ENCODE data around the gene NDUFA11.

NDUFA11 gene

GRCh38 chr19:5903624-5904351 lies at the start of gene NDUFA11:
TSS of gene NDUFA11 (minus strand) at chr19:5903790. CDS start at chr19:5903708, 82 bp downstream.
- peak; percentile 95 to 98 for DNase-seq (ENCODE audit: low read depth in 2 of 2)

GRCh38 chr19:5953030-5953589 lies 49.5 kb upstream of the NDUFA11 start:
- DNase-seq (ENCODE audit: low read depth in 2 of 2), result no peak

GRCh38 chr19:5952193-5953029 lies 48.8 kb upstream of the NDUFA11 start:
- DNase-seq (ENCODE audit: low read depth in 2 of 2), result no peak

- no peak for DNase-seq (ENCODE audit: low read depth in 2 of 2)
Measured at GRCh38 chr19:5951338-5951861, 47.8 kb upstream of the NDUFA11 start.

- no peak for DNase-seq (ENCODE audit: low read depth in 2 of 2)
Measured at GRCh38 chr19:5950741-5951140, 47.2 kb upstream of the NDUFA11 start.

- DNase-seq (ENCODE audit: low read depth in 2 of 2), result no peak
Measured at GRCh38 chr19:5949792-5950305, 46.3 kb upstream of the NDUFA11 start.

GRCh38 chr19:5948752-5949564 lies 45.4 kb upstream of the NDUFA11 start:
- no peak for DNase-seq (ENCODE audit: low read depth in 2 of 2)

- DNase-seq (ENCODE audit: low read depth in 2 of 2), result no peak
Measured at GRCh38 chr19:5947435-5947834, 43.8 kb upstream of the NDUFA11 start.

- DNase-seq (ENCODE audit: low read depth in 2 of 2), result no peak
Measured at GRCh38 chr19:5943623-5944022, 40.0 kb upstream of the NDUFA11 start.

- no peak for DNase-seq (ENCODE audit: low read depth in 2 of 2)
Measured at GRCh38 chr19:5943045-5943444, 39.5 kb upstream of the NDUFA11 start.

- no peak for DNase-seq (ENCODE audit: low read depth in 2 of 2)
Measured at GRCh38 chr19:5941673-5942072, 38.1 kb upstream of the NDUFA11 start.

DNA sequence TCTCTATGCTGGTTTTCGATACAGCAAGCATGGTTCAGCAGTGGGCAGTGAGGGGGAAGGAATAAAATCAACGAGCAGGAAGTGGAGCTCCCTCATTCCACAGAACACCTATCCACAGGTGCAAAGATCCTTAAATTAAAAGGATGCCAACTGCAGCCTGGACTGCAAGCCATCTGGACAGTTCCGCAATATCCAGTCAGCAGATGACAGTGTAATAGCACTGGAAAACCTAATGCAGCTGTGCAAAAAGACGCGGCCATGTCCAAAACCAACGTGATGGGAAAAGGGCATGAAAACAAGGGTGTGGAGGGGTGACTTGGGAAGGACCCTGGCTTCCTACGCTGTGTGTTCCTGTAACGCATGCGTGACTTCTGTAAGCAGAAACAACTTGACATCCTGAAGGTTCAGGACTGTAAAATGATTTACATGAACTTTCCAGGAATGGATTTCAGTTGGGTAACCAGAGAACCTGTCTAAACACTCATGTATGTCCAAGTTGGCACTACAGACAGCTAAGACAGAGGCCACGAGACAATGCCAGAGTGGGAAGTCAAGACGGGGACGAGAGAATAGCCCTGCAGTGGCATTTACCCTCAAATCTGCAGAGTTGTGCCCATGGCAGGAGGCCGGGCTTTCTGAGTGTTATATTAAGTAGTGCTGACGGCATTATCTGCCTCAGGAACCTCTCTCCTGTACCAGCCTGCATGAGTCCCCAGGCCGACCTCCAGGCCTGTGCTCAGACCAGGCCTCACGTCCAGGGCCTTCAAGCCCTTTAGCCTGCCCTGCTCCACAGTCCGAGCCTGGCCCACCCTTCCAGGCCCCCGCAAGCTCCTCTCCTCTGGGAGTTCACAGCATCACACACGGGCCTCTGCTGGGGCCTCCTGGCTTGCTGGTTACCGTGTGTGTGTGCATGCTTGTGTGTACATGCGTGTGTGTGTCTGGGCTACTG lies 36.9 kb upstream of the NDUFA11 start:
- no peak for DNase-seq (ENCODE audit: low read depth in 2 of 2)

DNA sequence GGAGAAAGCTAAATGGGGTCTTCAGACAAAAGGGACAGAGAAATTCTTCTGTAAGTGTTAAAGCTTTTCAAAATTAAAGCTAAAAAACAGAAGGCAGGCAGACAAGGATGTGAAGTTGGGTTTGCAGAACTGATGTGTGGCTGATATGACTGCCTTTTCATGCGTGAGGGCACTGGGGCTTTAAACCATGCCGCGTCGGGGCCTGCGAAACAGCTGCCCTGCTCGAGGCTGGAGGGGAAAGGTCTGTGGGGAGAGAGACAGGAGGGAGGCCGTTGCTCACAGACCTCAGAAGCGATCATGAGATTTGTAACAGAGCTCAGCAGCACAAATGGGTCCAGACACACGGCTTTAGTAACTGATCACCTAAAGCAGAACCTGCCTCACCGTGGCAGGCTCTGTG lies 34.0 kb upstream of the NDUFA11 start:
- DNase-seq (ENCODE audit: low read depth in 2 of 2), result no peak

- DNase-seq (ENCODE audit: low read depth in 2 of 2), result no peak
Measured at GRCh38 chr19:5936292-5936592, 32.7 kb upstream of the NDUFA11 start.

- DNase-seq (ENCODE audit: low read depth in 2 of 2), result no peak
Measured at GRCh38 chr19:5935473-5936291, 32.1 kb upstream of the NDUFA11 start.

DNA sequence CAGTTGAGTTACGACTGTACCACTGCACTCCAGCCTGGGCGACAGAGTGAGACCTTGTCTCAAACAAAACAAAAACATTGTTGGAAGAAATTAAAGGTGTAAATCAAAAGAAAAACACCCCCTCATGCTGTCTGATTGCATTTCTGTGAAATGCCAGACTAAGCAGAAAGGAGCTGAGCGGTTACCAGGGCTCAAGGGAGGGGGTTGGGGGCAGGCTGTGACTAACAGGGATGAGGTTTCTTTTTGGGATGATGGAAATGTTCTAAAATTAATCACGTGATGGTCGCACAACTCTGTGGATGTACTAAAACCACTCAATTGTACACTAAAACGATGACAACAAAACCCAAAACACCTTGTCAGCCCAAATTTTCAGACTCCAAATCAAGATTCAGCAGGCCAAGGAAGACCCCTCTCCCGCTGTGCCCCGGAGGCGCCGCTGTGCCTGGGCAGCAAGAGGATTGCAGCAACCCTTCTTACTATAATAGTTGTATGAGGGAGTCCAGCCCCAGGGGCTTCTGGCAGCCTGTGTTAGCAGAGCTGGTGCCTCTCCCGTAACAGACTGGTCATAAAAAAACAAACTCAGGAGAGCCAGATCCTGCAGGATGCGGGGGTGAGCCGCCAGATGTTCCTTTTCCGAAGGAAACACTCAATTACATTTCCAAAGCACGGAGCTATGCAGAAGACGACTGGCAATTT lies 31.3 kb upstream of the NDUFA11 start:
- DNase-seq (ENCODE audit: low read depth in 2 of 2), result no peak

DNA sequence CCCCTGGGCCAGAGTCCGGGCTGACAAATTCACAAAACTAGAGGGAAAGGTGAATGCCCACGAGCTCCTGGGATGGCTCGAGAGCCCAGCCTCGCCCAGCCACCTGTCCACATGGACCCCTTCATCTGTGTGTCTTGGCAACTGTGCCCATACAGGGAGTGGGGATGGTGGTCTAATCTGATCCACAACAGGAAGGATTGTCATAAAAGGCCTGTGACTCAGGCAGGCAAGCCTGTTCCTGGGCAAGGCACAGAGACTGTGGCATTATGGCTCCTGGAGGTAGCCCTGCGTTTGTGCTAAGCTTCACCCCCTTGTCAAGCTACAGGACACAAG lies 30.4 kb upstream of the NDUFA11 start:
- no peak for DNase-seq (ENCODE audit: low read depth in 2 of 2)

GRCh38 chr19:5933391-5934068 lies 29.9 kb upstream of the NDUFA11 start:
- DNase-seq (ENCODE audit: low read depth in 2 of 2), result no peak
